Mucosa of gallbladder (tissue), 1 donor: Measurements from ENCODE around the gene TRIM7. TPM values are rescaled to one million over a fixed set of nuclear protein-coding genes. Genes with fewer than 3 reads are reported as not detected.
"Not testable (repeated sequence)": the region's sequence is repeated elsewhere in the genome, so short reads cannot be mapped to it uniquely, and the experiment has no call there.

Experiments
- DNase-seq: peaks from one replicate; pipeline ENCODE4 v3.0.0-alpha.2; 2020; ENCODE audit warnings: low spot score
- total RNA-seq: library from RNA; stranded (reverse); gene quantifications from one replicate; pipeline ENCODE4 v1.2.1, GENCODE V29; 2021
- donor health status: DM: no; HTN: no; CAD: no.

The TRIM7 gene
- total RNA-seq, 1 donor from 2014 or later: 1.2 TPM

DNA sequence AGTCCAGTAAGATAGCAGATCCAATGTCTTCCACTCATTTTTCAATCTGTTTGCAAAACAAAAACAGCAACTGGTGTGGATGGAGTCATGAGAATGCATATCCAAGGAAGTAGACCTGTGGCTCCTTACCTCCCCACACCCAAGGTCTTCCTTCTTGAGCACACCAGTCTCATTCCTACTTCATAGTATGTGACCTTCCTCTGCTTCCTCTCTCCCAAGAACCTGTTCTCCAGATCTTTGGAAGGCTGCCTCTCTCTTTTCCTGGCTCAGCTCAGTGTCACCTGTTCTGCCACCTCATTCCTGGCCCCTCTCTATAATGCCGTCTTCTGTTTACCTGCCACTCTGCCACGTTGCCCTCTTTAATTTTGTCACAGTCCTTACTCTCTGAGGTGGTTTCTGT is 7.9 kb upstream of the TRIM7 start:
- no peak for DNase-seq

DNA sequence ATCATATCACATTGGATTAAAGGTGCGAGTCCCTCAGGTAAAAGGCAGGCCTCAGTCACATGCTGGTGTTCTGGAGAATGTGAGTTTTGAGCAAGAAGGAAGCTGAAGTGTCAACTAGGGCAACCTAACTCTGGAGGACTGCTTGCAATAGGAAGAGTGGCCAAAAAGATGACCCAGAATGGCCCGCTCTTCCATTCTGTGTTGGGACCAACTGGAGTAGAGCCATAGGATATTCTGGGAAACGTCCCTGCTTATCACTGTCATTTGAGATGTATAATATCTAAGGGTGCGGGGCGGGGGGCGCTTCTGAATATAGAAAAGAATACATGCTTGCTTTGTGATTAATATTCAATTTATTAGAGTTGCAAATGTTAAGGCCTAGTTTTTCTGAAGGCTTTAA is 7.1 kb upstream of the TRIM7 start:
- no peak for DNase-seq

DNA sequence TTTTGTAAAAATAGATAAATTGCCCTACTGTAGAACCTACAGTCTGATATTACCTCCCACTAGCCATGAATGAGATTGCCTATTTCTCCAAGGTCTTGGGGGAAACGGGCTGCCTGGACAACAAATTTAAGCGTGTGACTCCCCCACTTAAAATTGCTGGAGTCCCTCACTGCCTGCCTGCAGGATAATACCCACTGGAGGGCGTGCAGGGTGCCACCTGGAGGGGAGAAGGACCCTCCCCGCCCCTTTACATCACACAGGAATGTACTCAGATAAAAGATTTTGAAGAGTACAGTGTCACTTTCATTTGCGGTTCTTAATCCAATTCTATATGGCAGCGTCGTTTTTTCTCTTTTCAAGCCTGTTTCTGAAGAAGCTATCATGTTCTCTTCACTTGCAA is 6.2 kb upstream of the TRIM7 start:
- DNase-seq: no peak

DNA sequence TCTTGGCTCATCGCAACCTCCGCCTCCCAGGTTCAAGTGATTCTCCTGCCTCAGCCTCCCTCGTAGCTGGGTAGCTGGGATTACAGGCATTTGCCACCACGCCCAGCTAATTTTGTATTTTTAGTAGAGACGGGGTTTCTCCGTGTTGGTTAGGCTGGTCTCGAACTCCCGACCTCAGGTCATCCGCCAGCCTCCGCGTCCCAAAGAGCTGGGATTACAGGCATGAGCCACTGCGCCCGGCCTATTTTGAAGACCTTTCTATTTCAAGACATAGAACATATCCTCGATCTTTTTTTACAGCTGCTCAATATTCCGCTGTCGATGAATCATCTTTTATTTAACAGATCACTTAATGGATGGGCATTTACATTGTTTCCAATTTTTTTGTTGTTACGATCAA is 5.7 kb upstream of the TRIM7 start:
- not testable (repeated sequence) for DNase-seq

DNA sequence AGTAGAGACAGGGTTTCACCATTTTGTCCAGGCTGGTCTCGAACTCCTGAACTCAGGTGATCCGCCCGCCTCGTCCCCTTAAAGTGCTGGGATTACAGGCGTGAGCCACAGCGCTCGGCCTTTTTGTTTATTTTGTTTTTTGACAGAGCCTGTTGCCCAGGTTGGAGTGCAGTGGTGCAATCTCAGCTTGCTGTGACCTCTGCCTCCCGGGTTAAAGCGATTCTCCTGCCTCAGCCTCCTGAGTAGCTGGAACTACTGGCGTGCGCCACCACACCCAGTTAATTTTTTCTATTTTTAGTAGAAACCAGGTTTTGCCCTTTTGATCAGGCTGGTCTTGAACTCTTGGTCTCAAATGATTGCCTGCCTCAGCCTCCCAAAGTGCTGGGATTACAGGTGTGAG is 5.2 kb upstream of the TRIM7 start:
- not testable (repeated sequence) for DNase-seq

DNA sequence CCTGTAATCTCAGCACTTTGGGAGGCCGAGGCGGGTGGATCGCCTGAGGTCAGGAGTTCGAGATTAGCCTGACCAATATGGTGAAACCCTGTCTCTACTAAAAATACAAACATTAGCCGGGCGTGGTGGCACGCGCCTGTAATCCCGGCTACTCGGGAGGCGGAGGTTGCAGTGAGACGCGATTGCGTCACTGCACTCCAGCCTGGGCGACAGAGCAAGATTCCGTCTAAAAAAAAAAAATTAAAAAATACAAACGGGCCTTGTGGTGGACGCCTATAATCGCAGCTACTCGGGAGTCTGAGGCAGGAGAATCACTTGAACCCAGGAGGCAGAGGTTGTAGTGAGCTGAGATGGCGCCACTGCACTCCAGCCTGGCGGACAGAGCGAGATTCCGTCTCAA is 4.0 kb upstream of the TRIM7 start:
- DNase-seq: not testable (repeated sequence)

DNA sequence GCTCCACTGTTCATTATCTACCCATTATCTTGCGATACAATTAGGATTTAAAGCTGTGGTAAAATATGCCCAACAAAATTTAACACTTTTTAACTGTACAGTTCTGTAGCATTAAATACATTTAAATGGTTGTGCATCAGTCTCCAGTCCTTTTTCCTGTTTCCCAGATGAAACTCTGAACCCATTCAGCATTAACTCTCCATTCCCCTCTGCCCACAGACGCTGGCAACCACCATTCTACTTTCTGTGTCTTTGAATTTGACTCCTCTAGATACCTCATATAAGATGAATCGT is 2.9 kb upstream of the TRIM7 start:
- DNase-seq: no peak

DNA sequence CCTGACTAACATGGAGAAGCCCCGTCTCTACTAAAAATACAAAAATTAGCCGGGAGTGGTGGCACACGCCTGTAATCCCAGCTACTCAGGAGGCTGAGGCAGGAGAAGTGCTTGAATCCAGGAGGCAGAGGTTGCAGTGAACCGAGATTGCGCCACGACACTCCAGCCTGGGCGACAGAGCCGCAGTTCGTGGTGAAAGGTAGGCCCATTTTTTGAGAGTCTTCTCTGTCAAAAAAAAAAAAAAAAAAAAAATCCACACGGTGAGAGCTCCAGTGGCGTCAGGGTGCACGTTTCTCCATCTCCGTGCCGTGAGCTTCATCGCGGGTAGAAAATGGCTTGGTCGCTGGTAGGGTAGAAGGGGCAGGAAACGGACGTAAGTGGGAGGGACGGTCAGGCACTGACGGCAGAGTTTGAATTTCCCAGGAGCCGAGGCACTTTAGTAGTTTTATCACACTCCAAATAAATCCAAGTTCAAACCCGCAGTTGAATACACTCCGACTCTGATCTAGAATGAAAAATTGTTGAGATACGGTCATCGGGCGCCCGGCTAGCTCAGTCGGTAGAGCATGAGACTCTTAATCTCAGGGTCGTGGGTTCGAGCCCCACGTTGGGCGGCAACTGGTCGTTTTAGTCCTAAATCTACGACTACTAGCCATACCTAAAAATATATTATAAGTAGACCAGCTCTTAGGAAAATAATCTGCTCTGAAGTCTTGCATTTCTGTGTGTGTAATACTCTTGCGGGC is 2.4 kb upstream of the TRIM7 start:
- DNase-seq: peak; percentile 84

DNA sequence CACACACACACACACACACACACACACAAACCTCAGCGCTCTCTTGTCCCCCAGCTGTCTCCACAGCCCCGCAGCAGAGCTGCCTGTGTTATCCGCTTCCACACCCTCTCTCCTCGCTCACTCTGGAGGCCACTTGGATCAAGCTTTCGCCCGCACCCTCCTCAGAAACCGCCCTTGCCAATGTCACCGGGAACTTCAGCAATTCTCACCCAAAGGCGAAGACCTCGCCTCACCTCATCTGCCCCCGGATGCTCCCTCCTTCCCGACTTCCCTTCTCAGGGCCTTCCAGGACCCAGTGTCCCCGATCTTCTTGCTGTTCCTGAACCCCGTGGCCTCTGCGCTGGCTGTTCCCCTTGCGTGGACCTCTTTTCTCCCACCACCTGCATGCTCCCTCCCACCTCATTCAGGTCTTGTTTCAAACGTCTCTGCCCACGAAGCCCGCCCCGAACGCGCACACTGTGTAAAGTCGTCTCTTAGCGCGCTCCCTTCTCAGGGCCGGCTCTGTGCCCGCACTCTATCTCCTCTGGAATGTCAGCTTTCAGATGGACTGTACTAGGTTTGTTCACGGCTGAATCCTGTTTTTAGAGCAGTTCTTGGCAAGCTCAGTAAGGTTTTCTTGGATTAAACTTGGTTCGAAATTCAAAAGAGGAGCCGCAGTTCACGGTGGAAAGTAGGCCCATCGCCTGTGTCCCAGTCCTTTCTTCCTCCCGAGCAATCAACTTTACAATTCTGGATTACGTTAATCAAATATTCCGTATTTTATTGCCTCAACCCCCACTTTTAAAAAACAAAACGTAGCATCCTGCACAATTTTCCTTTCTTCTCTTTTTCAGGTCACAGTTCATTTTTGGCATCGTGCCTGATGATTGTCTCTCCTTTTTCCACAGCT is 1.0 kb upstream of the TRIM7 start:
- no peak for DNase-seq

DNA sequence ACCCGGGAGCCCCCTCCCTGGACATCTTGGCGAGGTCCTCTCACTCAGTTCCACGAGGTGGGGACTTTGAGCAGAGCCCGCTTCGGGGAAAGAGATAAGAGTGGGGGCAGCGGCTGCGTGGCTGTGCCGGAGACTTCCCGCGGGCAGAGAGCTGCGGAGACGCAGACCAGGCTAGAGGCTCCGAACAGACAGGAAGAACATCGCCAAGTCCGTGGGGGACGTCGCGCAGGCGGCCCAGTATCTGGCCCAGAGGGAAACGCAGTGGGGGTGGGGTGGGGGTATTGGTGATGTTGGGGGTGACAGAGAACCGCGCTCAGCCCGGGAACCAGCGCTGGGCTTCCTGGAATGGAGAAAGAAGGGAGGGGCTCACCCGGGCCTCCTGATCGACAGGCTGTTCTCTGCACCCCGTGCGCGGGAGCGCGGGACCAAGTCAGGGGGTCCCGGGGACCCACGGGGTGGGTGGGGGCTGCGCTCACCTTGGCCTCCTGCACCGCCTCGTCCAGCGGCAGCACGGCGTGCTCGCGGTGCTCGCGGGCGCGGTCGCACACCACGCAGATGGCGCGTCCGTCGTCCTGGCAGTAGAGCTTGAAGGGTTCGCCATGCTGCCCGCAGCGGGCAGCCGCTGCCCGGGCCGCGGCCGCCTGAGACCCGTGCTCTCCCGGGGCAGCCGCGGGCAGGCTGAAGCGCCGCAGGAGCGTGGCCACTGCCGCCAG is 727 bp downstream of the TRIM7 start:
- DNase-seq: no peak

DNA sequence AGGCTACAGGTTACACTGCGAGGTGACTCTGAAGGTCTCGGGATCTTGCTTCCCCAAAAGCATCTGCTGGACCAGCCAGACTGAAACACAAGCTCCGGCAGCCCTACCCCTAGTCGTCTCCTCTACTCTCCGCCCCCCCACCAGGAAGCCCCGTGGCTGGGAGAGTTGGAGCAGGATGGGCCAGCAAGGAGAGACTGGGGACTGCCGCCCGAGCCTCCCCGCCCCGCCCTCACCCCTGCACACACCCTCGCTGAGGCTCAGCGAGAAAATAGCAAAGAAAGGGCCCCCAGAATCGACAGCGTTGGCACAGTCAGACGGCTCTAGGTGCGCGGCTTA is 1.3 kb downstream of the TRIM7 start:
- DNase-seq: no peak

DNA sequence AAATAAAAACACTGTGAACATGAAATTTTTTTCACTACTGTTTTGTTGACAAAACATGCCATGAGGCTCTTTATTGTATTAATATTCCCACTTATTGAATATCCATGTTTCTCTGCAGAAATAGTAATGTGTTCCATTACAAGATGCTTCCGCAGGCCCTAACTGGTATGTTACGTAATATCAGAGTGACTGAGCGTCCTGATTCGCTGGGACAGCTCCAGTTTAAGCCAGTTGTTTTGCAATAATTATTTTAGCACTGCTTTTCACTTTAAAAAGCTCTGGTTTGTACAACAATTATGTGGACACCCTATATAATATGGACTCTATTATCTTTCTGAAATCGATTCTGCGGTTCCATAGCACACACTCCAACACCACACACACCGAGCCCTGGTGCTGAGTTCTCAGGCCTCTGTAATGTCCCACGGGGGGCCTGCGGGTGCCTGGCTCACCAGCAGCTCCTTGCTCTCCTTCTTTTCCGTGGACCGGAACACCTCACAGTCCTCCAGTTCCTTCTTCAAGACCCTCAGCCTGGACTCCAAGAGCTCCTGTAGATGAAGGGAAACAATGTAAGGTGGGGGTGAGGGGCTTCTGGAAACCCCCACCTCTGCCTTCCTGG is 1.8 kb downstream of the TRIM7 start:
- DNase-seq: no peak

DNA sequence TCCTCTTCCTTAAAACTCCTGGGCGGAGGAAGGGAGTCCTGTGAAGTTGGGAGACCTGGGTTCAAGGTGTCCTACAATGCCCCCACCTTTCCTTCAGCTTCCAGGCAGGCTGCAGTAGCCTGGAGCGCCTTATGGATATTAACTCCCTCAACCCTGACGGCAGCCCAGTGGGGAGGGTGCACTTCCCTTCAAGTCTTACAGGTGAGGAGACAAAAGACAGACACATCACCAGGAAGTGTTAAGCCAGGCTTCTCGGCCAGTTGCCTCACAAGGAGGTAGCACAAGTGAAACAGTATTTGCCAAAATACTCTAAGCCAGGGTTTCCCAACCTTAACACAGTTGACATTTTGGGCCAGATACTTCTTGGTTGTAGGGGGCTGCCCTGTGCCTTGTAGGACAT is 4.2 kb downstream of the TRIM7 start:
- DNase-seq: no peak

DNA sequence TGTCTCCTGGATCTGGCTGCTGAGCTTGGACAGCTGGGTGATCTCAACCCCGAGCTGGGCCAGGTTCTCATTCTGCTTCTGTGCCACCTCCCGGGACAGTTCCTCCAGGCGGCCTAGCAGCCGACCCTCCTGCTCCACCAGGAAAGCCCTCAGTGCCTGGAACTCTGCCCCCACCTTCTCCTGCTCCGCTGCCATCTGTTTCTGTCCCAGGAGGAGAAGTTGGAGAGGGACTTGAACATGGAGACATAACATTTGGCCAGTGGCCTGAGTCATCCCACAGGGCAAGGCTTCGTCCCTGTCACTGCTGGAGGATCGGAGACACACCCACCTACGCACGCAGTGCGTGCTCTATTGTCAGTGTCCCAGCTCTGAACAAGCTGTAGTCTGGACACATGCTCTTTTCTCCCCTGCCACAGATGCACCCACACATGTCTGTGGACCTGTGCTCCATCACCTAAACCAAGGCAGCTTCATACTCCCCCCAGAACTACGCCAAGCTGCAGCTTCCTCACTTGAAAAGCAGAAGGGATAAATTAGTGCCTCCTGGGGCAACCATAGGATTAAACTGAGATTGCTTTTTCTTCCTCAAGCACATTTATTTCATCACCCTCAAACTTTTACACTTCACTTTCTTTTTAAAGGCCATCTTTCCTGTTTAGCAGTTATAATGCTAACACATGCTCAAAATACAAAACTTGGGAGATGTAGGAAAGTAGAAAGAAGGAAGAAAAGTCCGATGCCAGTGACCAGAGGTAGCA is 4.9 kb downstream of the TRIM7 start:
- DNase-seq: no peak

DNA sequence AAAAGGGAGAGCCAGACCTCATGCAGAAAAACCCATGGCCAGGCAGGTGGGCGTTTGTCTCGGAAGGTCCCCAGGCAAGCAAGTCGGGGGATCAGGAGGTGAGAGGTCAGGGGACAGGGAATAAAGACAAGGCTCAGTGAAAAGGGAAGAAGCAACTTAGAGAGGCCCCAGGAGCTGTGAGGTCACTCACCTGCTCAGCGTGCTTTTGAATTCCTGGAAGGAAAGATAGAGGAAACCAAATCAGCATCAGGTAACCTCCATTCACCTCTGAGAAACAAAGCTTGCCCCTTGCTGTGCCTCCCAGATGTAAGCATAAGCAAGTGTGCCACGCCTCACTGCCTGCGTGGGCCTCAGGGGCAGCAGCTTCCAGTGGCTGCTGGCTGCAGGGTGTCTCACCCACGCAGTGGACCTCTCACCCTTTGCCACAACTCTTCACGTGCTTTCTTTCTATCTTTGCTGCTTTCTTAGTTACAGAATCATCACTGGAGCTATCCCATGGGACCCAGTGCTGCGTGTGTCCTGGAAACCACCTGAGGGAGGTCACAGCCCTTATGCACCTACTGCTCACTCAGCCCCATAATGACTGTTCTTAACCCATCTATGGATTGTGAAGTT is 6.0 kb downstream of the TRIM7 start:
- no peak for DNase-seq

DNA sequence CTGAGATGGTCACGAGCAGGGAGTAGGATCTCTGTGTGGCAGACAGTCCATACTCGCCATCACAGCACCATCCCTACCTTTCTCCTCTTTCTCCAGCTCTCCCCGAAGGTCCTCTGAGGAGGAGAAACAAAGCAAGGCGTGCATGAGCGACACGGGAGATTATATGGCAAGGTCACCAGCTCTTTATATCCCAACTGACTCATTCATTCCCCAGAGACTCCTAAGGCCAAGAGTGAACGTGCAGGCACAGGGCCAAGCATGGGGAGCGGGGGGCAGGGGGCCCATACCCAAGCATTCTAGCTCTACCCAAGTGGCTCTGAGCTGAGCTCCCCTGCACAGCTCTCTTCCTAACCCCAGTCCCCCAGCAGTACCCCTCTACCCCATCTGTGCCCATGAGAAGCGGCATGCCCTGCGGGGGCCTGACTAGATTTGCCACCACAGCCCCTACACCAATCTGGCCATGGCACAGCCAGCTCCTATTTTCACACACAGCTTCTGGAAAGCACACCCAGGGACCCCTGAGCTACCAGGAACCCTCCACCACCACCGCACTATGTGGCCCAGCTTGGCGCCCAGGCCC is 6.8 kb downstream of the TRIM7 start:
- no peak for DNase-seq

DNA sequence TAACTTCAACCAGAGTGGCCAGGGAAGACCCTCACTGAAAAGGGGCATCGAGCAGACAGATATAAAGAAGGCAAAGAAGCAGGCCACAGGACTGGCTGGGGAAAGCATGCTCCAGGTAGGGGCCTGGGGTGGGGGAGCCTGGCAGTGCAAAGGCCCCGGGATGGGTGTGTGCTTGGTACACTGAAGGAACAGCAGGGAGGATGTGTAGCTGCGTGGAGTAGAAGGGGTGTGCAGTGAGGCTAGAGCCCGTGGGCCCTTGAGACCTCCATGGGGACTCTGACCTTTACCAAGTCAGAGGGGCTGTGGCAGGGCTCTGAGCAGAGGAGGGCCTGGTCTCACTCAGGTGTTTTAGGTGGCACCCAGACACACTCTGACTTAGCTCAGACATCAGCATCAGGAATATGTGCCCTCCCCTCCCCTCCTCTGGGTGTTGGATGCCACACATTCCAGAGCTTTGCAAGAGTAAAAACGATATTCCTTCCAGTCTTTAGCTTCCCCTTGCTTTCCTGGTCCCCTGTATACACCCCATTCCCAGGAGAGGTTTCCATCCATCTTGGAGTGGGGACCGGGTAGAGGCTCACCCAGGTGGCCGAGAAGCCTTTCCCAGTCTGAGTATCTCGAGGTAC is 7.6 kb downstream of the TRIM7 start:
- no peak for DNase-seq

DNA sequence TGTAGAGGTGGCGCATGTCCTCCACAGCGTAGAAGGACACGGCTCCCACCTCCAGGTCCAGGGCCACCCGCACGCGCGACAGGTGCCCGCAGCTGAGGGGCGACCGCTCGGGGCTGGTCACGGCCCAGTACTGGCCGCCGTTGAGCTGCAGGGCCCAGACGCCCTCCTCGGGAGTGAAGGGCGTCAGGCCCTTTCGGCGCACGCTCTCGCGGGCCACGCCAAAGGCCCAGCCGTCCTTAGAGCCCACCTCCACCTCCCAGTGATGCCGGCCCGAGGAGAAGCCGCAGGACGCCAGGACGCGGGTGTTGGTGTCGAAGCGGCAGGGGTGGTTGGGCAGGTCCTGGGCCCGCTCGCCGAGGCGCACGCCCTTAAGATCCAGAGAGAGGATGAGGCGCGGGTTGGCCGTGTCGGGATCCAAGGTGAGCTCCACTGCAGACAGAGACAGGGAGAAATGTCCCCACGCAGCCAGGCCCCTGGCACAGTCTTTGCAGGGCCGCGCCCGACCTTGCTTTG is 9.7 kb downstream of the TRIM7 start:
- DNase-seq: no peak

DNA sequence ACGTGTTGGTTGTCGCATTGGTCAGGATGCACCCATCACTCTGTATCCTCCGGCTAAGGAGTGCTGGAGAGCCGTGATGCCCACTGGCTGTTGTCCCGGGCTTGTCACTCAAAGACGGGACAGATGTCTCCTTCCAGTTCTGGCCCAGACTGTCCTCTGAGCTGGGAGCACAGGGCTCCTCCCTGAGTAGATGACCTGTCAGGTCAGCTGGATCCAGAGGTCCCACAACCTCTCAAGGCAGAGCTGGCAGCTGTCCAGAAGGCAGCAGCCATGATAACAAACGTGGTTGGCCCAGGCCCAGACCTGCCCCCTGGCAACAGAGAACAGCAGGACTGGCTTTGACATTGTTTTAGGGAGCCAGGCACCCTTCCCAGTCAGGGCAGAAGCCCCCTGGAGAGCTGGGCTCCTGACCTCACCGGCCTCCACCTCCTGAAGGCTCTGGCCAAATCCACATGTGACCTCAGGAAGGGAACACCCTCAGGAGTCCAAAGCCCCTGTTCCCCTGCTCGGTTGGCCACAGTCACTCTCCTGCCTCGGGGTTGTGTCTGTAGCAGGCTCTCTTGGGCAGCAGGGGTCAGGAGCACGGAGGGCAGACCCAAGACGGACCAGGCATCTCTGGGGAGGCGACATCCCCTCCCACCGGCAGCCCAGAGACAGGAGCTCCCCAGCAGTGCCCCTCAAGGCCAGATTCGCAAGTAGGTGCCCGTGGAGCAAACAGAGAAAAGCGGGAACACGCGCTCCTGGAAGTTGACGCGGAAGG is 10.3 kb downstream of the TRIM7 start:
- DNase-seq: no peak
